RKO (cell line): ENCODE measurements around the gene CLTCL1.
"Not testable (repeated sequence)": the region's sequence is repeated elsewhere in the genome, so short reads cannot be mapped to it uniquely, and the experiment has no call there.

Experiments used
- DNase-seq: peaks from one replicate; pipeline ENCODE4 v3.0.0-alpha.2; 2016; ENCODE audit warnings: low spot score

CLTCL1 gene

GRCh38 chr22:19218541-19219233 lies 72.8 kb downstream of the CLTCL1 start:
- DNase-seq = no peak

- no peak for DNase-seq
Observed at GRCh38 chr22:19216579-19216978, 74.9 kb downstream of the CLTCL1 start.

- no peak for DNase-seq
Observed at GRCh38 chr22:19215360-19215759, 76.2 kb downstream of the CLTCL1 start.

DNA sequence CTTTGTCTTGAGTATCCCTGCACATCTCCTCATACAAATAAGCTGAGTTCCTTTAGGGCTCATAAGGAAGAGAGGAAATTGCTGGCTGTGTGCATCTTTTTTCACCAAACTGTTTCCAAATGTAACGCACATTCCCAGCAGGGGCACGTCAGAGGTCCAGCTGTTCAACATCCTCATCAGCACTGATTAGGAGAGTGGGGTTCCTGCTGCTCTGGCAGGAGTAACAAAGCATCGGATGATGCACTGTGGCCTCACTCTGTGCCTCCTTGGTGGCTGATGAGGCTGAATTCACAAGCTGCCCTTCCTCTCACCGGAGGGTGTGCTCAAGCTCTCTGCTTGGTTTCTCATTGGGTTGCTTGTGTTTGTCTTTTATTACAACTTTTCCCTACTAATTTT lies 77.4 kb downstream of the CLTCL1 start:
- DNase-seq = no peak

- DNase-seq = no peak
Observed at GRCh38 chr22:19213442-19214077, 78.0 kb downstream of the CLTCL1 start.

DNA sequence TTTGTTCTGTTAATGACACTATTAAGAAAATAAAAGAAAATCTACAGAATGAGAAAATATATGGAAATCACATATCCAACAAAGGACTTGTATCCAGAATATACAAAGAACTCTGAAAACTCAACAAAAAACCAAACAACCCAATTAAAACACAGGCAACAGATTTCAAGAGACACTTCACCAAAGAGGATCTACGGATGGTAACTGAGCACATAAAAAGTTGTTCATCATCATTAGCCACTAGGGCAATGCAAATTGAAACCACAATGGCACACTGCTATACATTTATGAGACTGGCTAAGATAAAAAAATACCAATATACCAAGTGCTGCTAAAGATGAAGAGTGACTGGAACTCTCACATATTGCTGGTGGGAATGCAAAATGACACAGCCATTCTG lies 78.5 kb downstream of the CLTCL1 start:
- no peak for DNase-seq

DNA sequence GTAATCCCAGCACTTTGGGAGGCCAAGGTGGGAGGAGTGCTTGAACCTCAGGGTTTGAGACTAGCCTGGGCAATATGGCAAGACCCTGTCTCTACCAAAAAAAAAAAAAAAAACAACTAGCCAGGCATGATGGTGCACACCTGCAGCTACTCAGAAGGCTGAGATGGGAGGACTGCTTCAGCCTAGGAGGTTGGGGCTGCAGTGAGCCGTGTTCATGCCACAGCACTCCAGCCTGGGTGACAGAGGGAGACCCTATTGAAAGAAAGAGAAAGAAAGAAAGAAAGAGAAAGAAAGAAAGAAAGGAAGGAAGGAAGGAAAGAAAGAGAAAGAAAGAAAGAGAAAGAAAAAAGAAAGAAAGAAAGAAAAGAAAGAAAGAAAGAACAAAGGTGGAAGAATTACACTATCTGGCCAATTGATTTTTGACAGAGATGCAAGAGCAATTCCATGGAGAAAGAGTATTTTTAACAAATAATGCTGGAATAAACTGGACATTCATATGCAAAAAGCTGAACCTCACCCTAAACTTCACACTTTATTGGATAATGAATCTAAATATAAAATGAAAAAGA lies 79.1 kb downstream of the CLTCL1 start:
- DNase-seq = no peak

DNA sequence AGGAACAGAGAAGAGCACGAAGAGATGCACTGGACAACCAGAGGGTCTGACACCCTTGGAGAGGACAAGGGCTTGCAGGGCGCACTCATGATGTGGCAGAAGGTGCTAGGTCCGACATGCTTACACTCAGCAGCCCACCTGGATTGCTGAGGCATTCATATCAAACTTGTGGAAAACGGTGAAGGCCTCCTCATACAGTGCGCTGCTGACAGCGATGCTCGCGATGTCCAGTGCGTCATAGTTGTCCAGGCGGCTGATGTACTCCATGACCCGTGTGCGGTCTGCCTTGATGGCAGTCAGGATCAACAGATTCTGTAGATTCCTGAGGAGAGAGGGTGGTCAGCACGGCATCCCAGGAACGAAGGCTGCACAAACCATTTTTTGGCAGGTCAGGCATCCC lies 81.3 kb downstream of the CLTCL1 start:
- no peak for DNase-seq

DNA sequence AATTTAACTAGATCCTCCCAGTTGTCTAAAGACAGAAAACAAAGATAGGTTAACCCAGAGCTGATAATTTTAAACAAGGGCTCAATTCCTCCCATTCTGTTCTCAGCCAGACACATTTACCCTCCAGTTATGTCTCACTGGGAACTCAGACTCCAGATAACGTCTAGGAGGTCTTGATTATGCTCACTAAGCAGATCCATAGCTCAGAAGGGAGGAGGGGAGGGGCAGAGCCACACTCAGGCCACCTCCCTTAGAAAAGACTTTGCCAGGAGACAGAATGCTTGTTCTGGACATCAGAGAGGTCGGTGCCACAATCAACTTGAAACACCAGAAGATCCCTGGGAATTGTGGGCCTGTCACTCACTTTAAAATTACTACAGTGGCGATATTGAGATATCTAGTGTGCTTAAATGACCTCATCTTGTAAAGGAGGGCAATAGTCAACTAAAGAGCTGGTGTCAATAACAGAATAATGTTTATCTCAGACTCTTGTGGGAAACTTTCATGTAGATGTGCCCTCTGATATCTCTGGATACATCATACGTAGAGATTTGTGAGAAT lies 83.2 kb downstream of the CLTCL1 start:
- DNase-seq = no peak

GRCh38 chr22:19207884-19208283 lies 83.6 kb downstream of the CLTCL1 start:
- no peak for DNase-seq

- DNase-seq = no peak
Observed at GRCh38 chr22:19207401-19207808, 84.1 kb downstream of the CLTCL1 start.

- no peak for DNase-seq
Observed at GRCh38 chr22:19206287-19206686, 85.2 kb downstream of the CLTCL1 start.

- DNase-seq = no peak
Observed at GRCh38 chr22:19204640-19205039, 86.9 kb downstream of the CLTCL1 start.

DNA sequence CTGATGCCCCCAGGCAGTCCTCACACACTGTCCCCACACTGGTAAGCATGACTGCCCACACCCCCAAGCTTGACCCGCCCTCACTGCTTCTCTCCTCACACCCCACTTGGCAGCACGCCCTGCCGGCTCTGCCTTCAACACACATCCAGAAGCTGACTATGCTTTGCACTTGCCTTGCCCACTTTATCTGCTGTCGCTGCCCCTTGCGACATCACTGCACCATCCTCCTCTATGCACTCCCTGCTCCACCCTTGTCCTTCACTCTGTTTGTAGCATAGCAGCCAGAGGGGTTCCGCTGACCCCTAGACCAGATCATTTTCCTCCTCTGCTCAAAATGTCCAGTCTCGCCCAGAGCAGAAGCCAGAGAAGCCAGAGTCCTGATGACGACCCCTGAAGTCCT lies 87.7 kb downstream of the CLTCL1 start:
- no peak for DNase-seq

DNA sequence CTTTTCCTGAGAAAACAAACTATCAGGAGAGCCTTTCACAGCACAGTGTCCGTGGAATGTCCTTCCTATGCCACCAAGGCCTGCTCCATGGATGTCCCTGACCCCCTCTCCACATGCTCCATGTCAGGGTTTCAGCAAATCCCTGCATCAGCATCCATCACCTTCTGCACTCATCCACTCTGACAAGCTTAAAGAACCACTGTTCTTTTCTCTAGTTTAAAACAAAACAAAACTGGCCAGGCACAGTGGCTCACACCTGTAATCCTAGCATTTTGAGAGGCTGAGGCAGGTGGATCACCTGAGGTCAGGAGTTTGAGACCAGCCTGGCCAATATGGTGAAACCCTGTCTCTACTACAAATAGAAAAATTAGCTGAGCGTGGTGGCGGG lies 88.7 kb downstream of the CLTCL1 start:
- not testable (repeated sequence) for DNase-seq

GRCh38 chr22:19201869-19202798 lies 89.4 kb downstream of the CLTCL1 start:
- no peak for DNase-seq

DNA sequence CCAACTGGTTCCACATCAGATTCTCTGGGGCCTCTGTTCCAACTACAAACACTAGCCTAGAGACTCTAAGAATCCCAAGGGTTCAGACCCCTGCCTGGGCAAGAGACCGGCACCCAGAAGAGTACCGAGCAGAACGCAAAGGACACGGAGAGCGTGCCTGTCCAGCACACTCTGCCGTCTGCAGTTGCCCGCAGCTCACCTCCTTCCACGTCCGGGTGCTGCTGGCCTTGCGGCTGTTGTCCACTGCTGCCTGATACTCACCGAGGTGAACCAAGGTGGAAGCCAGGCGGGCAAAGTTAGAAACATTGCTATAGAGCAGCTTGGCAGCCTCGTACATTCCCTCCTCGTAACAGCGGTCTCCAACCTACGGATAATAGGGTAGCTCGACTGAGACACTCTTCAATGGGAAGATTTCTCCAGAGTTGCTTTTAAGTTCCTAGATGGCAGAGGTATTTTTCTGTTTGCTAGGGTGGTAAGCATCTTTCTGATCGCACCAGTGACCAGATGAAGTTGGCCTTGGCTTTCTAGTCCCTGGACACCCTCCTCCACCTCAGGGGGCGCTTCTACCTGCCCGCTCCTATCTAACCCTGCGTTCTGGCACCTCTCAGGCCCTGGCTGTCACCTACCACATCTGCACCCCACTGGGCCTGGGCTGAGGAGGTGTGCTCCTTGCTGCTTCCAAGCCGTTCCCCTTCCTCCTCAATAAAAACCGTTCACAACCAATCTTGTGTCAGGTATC lies 90.2 kb downstream of the CLTCL1 start:
- no peak for DNase-seq

DNA sequence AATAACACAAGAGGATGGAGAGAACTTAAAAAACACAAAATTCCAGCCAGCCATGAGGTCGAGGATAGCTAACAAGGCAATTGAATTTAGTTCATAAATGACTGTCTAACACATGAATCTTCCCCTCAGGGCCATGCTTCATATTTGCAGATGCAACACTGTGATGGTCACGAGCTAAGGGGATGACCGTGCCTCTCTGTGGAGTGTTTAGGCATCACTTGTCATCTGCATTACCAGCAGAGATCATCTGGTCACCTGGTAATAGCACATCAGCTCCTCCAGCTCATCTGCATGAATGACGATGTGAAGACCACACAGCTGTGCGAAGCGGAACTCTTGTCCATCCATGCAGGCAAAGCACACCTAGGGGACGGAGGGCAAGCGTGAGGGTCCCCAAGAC lies 92.0 kb downstream of the CLTCL1 start:
- DNase-seq = no peak

- no peak for DNase-seq
Observed at GRCh38 chr22:19197997-19198865, 93.3 kb downstream of the CLTCL1 start.

- no peak for DNase-seq
Observed at GRCh38 chr22:19196841-19197612, 94.5 kb downstream of the CLTCL1 start.
